Measurements from ENCODE around the gene C20orf141. TPM values are rescaled to one million over a fixed set of nuclear protein-coding genes. Genes with fewer than 3 reads are reported as not detected.
"Not testable (repeated sequence)": the region's sequence is repeated elsewhere in the genome, so short reads cannot be mapped to it uniquely, and the experiment has no call there.

The C20orf141 gene, protein sequence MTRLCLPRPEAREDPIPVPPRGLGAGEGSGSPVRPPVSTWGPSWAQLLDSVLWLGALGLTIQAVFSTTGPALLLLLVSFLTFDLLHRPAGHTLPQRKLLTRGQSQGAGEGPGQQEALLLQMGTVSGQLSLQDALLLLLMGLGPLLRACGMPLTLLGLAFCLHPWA
- not detected in 2 replicates for total RNA-seq (2021)
- Bru-seq, nascent RNA, result not detected
- BruChase-seq, experiment 1, labeled RNA remaining after a 2-hour chase, result not detected
- percentile 39 among the genes with signal in this experiment for BruChase-seq, experiment 2, labeled RNA remaining after a 6-hour chase
- long read RNA-seq, result 0 reads

DNA sequence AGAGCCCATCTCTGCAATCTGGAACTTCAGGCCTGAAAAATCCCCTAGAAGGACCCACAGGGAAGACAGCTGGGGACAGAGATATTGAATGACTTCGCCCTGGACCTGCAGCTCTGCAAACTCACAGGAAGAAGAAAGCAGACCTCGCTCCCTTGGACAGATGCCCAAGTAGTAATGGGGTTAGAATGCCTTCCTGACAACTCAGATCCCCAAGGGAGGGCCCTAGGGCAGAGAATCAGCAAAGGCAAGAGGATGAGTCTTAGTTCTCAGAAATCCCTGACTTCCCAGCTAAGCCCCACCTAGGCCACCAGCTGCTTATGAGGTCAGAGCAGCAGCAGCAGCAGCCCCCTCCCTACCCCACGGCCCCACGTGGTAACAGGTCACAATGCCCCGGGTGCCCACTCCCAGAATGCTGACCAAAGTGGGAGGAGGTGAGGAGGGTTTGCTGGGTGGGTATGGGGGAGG, at the start of gene C20orf141:
Gene C20orf141, plus strand, starts transcription at position 401 of the 465 bp plus-strand sequence. CDS start 198 bp downstream, outside the sequence.
- TF ChIP-seq EZH2 (IDR thresholded peaks at IDR 0.05; ENCODE audit: borderline replicate concordance, low read depth, low read length, poor library complexity, severe bottlenecking), result no peak
- TF ChIP-seq, protein P1, sequence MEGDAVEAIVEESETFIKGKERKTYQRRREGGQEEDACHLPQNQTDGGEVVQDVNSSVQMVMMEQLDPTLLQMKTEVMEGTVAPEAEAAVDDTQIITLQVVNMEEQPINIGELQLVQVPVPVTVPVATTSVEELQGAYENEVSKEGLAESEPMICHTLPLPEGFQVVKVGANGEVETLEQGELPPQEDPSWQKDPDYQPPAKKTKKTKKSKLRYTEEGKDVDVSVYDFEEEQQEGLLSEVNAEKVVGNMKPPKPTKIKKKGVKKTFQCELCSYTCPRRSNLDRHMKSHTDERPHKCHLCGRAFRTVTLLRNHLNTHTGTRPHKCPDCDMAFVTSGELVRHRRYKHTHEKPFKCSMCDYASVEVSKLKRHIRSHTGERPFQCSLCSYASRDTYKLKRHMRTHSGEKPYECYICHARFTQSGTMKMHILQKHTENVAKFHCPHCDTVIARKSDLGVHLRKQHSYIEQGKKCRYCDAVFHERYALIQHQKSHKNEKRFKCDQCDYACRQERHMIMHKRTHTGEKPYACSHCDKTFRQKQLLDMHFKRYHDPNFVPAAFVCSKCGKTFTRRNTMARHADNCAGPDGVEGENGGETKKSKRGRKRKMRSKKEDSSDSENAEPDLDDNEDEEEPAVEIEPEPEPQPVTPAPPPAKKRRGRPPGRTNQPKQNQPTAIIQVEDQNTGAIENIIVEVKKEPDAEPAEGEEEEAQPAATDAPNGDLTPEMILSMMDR (conservative IDR thresholded peaks at IDR 0.05; ENCODE audit: low read depth, low read length), result no peak
- H3K4me3 ChIP-seq (ENCODE audit: low read depth, low read length, poor library complexity, severe bottlenecking), result no peak within 1 kb of the TSS
- DNase-seq (ENCODE audit: low spot score), result peak; percentile 96
- POLR2A ChIA-PET (ENCODE audit: low non-redundant PET), result no interaction called here
- H3K9me3 ChIP-seq (ENCODE audit: low read depth, low read length, poor library complexity, severe bottlenecking), result peaks cover 17% of the 10 kb centered on the region
- CTCF ChIA-PET, result no interaction called here
- no peaks in the 10 kb centered on the region for H3K27me3 ChIP-seq (replicated peaks; ENCODE audit: insufficient read depth, low read depth, low read length, poor library complexity)
- intact Hi-C loops (cut with micrococcal nuclease; ENCODE audit: unreplicated experiment), result no loop called here
- peak within 1 kb of the TSS; percentile 49 for H3K27ac ChIP-seq (ENCODE audit: low read depth, low read length, poor library complexity, severe bottlenecking)
- BruUV-seq (replicated peaks), result no TSS peak
- H3K36me3 ChIP-seq (ENCODE audit: insufficient read depth, low read length, poor library complexity, severe bottlenecking), result no peaks in the 10 kb centered on the region
- peaks cover 17% of the 10 kb centered on the region for H3K4me1 ChIP-seq (ENCODE audit: insufficient read depth, low read length, poor library complexity, severe bottlenecking)

DNA sequence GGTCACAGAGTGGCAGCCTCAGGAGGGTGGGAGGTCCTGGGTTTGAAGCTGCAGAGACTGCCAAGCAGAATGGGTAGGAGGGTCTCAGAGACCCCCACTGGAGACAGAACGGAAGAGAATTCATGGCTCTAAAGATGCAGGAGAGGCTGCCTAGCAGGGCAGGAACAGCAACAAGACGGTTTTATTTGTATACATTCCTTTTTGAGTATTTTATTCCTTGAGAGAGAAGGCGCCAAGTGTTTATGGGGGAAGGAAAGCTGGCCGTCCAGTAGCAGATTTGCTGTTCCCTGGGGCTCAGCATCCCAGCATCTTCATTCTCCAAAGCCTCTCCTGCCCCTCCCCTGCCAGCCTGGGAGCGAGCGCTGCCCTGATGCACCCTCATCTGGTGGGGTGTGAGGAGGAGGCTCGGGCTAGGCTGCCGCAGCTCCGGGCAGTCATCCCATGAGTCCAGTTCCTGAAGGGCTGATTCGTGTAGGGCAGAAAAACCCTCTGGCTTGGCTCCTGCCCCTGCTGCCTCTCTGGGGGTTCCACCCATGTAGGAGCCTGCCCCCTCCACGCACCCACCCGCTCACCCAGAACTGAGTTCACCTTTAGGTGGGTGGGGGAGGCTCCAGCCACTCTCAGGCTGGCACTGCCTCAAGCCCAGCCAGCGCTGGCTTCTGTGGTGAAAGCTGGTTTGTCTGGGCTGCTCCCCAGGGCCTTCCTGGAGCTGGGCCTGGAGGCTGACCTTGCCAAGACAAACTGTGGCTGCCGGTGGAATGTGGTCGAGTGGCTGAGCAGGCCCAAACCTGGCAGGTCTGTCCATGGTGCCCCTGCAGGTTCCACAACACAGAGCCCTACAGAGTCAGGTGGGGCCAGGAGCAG, 46.8 kb upstream of the C20orf141 start:
- TF ChIP-seq EZH2 (IDR thresholded peaks at IDR 0.05; ENCODE audit: borderline replicate concordance, low read depth, low read length, poor library complexity, severe bottlenecking), result no peak
- TF ChIP-seq, protein P1 (conservative IDR thresholded peaks at IDR 0.05; ENCODE audit: low read depth, low read length), result no peak
- Histone ChIP-seq H3K36me3 (ENCODE audit: insufficient read depth, low read length, poor library complexity, severe bottlenecking) (no peaks in the 10 kb centered on the region), H3K27ac (ENCODE audit: low read depth, low read length, poor library complexity, severe bottlenecking) (no peak overlapping the region), H3K27me3 (replicated peaks; ENCODE audit: insufficient read depth, low read depth, low read length, poor library complexity) (peaks cover 3% of the 10 kb centered on the region), H3K4me3 (ENCODE audit: low read depth, low read length, poor library complexity, severe bottlenecking) (no peak overlapping the region), H3K9me3 (ENCODE audit: low read depth, low read length, poor library complexity, severe bottlenecking) (no peaks in the 10 kb centered on the region), H3K4me1 (ENCODE audit: insufficient read depth, low read length, poor library complexity, severe bottlenecking) (no peaks in the 10 kb centered on the region)
- BruUV-seq (replicated peaks), result no TSS peak
- ChIA-PET POLR2A (ENCODE audit: low non-redundant PET) (no interaction called here), CTCF (no interaction called here)
- intact Hi-C loops (cut with micrococcal nuclease; ENCODE audit: unreplicated experiment), result no loop called here
- DNase-seq (ENCODE audit: low spot score), result no peak

DNA sequence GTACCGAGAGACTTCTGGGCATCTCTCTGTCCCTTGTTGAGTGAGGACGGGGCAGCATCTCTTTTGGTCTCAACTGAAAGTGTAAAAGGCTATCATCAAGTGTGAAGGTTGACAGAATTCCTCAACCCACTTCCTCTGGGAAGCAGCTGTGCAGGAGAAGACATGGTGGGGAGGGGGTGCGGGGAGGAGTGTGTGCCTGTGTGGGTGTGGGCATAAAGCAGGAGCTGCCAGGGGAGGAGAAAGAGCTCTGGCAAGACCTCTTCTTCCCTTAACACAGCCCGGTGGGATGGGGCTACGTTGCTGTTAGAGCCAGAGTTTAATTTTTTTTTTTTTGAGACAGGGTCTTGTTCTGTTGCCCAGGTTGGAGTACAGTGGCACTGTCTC, 46.2 kb upstream of the C20orf141 start:
- CTCF ChIA-PET, result no interaction called here
- no TSS peak for BruUV-seq (replicated peaks)

DNA sequence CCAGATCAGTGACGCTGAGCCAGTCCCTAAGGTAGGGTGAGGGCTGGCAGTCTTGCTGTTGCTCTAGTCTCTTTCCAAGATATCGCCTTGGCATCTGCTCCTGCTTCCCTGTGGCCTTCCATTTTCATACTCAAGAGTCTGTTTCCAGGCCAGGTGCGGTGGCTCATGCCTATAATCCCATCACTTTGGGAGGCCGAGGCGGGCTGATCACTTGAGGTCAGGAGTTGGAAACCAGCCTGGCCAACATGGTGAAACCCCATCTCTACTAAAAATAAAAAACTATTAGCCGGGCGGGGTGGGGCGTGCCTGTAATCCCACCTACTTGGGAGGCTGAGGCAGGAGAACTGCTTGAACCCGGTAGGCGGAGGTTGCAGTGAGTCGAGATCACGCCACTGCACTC, 44.7 kb upstream of the C20orf141 start:
- BruUV-seq (replicated peaks); DNase-seq (ENCODE audit: low spot score); H3K4me3 ChIP-seq (ENCODE audit: low read depth, low read length, poor library complexity, severe bottlenecking); H3K27ac ChIP-seq (ENCODE audit: low read depth, low read length, poor library complexity, severe bottlenecking); CTCF ChIA-PET; H3K9me3 ChIP-seq (ENCODE audit: low read depth, low read length, poor library complexity, severe bottlenecking); H3K27me3 ChIP-seq (replicated peaks; ENCODE audit: insufficient read depth, low read depth, low read length, poor library complexity); intact Hi-C loops (cut with micrococcal nuclease; ENCODE audit: unreplicated experiment); POLR2A ChIA-PET (ENCODE audit: low non-redundant PET); H3K4me1 ChIP-seq (ENCODE audit: insufficient read depth, low read length, poor library complexity, severe bottlenecking); H3K36me3 ChIP-seq (ENCODE audit: insufficient read depth, low read length, poor library complexity, severe bottlenecking): not testable (repeated sequence)

More for the DNA sequence above, 46.2 kb upstream of the C20orf141 start:
- POLR2A ChIA-PET (ENCODE audit: low non-redundant PET), result no interaction called here
- no peak for DNase-seq (ENCODE audit: low spot score)
- Histone ChIP-seq H3K27ac (ENCODE audit: low read depth, low read length, poor library complexity, severe bottlenecking) (no peak overlapping the region), H3K4me1 (ENCODE audit: insufficient read depth, low read length, poor library complexity, severe bottlenecking) (no peaks in the 10 kb centered on the region), H3K36me3 (ENCODE audit: insufficient read depth, low read length, poor library complexity, severe bottlenecking) (no peaks in the 10 kb centered on the region), H3K27me3 (replicated peaks; ENCODE audit: insufficient read depth, low read depth, low read length, poor library complexity) (peaks cover 3% of the 10 kb centered on the region), H3K4me3 (ENCODE audit: low read depth, low read length, poor library complexity, severe bottlenecking) (no peak overlapping the region), H3K9me3 (ENCODE audit: low read depth, low read length, poor library complexity, severe bottlenecking) (no peaks in the 10 kb centered on the region)
- TF ChIP-seq, protein P1 (conservative IDR thresholded peaks at IDR 0.05; ENCODE audit: low read depth, low read length), result no peak
- TF ChIP-seq EZH2 (IDR thresholded peaks at IDR 0.05; ENCODE audit: borderline replicate concordance, low read depth, low read length, poor library complexity, severe bottlenecking), result no peak
- intact Hi-C loops (cut with micrococcal nuclease; ENCODE audit: unreplicated experiment), result no loop called here

Measured in A673 (cell line).